Measurements from ENCODE around the gene NACC2.

The NACC2 gene

DNA sequence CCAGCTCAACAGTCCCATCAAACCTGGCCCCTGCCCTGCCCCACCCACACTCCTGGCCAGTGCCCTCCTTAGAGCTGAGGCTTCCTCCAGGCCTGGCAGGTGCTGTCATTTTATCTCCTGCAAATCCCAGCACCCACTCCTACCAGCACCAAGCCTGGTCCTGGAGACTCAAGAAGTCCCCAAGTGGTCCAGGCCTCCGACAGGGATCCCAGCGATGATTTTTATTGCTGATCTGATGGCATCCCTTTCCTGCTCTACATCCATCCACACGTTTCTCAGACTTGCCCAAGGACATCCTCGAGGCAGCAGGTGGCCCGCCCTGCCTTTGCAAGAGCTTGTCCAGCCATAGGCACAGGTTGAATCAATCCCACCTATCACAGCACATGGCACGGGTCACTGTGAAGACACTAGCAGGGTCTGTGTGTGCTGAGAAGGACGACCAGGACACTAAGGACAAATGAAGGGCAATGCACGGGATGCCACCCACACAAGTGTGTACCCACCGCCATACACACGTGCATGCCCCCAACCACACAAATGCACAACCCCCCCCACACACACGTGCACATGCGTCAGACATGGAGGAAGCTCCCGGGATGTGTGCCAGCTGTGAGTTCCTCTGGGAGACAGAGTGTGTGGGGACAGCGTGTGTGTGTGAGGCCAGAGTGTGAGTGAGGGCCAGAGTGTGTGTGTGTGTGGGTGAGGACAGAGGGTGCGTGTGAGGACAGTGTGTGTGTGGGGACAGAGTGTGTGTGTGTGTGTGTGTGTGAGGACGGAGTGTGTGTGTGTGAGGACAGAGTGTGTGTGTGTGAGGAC, 71.5 kb downstream of the NACC2 start:
- DNase-seq (ENCODE audit: low read depth in 2 of 2): no peak

DNA sequence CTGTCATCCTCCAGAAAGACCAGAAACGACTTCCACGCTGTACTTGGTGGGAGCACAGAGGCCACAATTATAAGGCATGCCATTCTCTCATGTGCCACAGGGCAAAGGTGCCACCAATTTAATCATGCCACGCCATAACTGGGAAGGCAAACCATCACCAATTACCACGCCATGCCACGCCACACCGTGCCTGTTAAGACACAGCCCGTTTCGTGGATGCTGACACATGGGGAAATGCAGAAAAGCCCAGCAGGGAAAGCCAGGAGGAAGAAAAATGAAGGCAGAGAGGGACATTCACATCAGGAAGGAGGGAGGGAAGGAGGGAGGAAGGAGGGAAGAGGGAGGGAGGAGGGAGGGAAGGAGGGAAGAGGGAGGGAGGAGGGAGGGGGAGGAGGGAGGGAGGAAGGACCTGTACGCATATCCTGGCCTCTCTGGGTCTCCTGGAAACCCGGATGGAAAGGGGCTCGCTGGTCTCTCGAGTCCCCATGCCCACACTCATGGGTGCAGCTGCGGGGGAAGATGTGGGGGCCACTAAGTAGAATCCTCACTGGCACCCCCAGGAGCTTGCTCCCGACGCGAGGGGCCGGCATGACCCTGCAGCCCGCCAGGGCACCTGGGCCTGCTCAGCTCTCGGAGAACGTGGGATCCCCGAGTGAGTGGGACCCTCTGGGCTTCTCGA, 72.2 kb downstream of the NACC2 start:
- DNase-seq (ENCODE audit: low read depth in 2 of 2): no peak

DNA sequence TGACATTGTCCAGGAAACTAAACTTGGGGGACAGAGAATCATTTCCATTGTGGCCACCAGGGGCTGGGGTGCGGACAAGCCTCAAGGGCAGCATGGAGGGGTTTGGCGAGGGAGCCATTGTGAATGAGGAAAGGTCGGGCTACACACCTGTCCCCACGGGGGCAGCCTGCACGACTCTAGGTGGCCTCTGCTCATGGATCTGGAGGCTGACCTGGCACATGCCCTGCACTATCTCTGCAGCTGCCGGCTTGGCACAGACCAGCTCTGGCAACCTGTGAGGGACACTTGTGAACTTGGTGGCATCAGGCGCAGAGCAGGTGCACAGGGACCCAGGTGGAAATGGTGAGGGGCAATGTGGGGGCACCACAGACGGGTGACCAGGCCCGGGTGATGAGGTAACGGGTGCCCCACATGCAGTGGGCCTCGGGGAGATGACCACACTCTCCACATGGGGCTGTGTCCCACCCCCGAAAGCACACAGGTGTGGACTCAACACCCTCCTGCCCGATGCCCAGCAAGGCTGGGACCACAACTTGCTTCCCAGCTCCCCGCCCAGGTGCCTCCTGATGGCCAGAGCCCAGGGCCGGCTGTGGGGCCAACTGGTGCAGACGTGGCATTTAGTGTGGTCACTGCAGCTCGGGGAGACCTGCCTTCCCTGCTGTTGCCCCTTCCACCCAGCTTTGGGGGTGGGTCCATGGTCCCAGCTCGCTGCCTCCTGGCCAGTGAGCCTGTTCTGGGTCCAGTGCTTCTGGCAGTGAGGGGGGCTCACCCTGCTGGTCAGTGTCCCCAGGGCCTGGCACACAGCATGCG, 73.0 kb downstream of the NACC2 start:
- no peak for DNase-seq (ENCODE audit: low read depth in 2 of 2)

DNA sequence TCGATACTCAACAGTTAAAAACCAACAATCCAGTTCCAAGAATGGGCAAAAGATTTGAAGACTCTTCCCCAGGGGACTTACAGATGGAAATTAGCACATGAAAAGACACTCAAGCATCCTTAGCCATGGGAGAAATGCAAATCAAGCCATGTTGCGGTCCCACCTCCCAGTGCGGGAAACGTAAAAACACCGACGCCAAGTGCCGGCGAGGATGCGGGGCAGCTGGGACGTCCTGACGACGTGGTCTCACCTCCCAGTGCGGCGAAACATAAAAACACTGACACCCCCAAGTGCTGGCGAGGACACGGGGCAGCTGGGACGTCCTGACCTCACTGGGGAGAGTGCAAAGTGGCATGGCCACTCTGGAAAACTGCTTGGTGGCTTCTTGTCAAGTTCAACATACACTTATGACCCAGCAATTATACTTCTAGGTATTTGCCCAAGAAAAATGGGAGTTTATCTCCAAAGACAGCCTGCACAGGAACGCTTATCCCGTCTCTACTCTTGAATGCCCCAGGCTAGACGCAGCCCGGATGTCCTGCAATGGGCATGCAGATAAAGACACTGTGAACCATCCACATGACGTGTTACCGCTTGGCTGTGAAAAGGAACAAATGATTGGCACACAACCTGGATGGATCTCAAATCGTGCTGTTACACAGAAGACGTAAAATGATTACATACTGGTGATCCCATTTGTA, 73.8 kb downstream of the NACC2 start:
- DNase-seq (ENCODE audit: low read depth in 2 of 2): no peak

DNA sequence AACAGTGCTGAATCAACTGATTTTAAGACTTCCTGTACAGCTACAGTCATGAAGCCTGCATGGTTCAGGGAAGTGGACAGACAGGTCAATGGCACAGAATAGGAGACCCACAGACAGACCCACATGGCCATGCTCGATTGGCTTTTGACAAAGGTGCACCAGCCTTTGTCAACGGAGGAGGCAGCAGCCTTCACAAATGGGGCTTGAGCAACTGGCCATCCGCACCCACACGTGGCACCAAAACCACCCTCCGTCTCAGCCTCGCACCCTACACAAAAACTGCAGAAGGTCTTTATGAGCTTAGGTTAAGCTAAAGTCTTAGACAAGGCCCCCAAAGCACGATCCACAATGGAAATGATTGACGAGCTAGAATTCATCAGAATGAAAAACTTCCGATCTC, 74.4 kb downstream of the NACC2 start:
- no peak for DNase-seq (ENCODE audit: low read depth in 2 of 2)

DNA sequence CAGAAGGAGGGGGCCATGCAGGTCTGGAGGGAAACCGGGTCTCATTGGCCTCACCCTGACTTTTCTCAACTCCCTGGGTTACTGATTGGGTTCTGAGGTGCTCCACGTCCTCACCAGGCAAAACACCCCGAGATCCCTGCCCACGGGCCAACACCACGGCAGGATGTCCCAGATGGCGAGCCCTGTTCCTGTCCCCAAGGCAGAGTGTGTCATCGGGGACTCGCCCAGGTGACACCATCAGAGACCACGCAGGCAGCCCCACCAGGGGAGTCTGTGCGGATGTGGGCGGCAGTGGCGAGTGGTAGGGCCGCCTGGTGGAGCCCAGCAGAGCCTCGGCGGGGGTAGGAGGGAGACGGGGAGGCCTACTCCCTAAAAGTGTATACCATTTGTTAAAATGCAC, 74.9 kb downstream of the NACC2 start:
- DNase-seq (ENCODE audit: low read depth in 2 of 2): no peak

DNA sequence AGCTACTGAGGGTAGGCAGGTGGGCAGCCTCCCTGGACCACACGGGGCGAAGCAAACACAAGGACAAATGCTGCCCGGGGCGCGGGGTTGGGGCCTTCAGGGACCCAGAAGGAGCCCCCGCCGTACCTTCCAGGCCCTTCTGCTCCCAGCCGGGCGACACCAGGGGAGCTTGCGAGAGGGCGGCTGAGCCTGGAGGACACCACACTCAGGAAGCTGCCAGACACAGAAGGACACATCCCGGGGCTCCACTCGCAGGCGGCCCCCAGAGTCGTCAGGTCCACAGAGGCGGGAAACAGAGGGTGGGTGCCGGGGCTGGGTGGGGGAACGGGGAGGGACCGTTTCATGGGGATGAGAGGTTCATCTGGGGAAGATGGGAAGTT, 75.4 kb downstream of the NACC2 start:
- DNase-seq (ENCODE audit: low read depth in 2 of 2): no peak

DNA sequence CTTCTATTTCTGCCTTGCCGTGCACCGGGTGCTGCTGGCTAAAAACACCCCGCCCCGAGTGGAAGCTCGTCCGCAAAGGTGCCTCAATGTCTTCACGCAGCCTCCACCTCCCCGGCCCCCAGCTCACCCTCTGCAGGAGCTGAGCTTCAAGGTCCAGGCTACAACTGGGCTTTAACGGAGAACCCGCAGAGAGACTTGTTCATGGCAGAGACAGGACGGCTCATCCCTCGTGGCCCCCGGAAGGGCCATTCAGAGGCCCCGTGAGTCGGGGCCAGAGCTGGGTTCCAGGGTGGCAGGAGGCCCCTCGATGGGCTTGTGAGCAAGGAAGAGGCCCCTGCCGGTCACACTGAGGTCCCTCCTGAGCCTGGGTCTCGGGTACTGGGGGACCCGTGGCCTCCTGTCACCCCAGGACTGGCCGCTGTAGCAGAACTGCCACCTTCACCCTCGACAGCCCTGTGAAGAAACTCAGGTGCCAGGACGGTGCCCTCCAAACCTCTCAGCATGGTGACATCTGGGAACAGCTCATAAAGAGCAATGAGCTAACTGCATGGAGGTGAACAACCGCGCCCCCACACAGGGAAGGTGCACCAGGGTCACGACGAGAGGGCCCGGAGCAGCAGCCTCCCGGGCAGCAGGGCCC, 75.9 kb downstream of the NACC2 start:
- no peak for DNase-seq (ENCODE audit: low read depth in 2 of 2)

DNA sequence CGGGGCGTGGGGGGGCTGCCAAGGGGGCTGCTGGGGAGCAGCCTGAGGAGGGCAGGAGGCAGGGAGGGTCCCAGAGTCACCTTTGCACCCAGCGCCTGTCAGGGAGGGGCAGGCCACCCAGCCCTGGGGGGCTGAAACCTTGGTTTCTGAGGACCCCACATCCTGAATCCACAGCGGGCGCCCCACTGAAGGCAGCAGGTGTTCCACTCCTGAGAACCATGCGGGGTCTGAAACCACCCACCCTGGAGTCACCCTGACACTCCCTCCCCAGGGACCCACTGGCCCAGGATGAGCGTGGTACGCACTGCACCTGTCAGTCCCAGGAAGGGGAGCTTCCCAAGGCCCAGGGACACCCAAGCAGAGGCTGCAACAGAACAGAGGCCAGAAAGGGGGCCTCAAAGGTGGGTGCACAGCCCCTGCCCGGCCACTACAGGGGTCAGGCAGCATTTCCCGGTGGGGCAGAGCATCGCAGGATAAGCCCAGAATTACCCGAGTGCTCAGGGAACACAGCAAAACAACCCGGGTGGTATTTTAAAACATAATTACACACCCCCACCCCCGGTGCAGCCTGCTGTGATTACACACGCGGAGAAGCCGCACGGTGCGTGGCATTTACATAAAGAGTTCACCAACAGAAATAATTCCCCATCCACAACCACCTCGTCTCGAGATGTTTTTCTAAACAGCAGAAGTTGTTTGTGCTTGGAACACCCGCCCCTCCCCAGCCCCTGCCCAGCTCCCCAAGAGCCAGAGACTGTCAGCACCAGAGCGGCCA, 76.6 kb downstream of the NACC2 start:
- no peak for DNase-seq (ENCODE audit: low read depth in 2 of 2)

DNA sequence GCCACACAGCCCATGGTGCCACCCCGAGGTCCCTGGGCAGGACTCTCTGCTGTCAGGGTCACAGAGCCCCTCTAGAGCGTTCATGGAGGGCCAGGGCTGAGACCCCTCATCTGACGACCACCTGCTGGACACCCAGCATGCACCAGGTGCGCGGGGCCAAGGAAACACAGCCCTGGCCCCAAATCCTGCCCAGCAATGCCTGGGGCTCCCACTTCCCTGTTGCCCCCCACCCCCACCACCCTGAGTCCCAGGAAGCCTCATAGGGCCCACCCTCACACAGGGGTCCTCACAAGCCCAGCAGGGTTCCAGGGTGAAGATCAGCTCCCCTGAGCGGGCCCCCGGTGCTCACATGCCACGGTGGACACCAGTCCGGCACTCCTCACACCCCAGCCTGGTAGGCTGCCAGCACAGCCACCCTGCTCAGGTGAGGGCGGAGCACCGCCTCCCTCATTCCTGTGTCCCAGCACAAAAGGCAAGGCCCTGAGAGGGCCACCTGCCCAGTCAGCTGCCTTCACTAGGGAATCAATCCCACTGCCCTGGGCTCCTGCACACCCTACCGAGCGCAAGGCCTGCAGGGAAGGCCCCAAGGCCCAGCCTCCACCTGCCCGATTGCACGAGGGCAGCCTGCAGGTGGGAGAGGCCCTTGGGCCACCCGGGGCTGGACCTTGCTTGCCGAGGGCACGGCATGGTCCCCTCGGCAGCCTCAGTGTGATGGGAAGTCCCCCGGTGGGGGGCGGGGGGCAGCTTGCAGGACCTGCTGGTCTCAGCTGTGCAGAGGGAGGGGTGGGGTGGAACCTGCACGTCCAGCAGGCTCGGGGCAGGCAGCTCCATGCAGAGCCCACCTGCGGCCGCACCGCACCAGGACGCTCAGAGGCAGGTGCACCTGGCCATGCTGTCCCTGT, 77.5 kb downstream of the NACC2 start:
- DNase-seq (ENCODE audit: low read depth in 2 of 2): no peak

DNA sequence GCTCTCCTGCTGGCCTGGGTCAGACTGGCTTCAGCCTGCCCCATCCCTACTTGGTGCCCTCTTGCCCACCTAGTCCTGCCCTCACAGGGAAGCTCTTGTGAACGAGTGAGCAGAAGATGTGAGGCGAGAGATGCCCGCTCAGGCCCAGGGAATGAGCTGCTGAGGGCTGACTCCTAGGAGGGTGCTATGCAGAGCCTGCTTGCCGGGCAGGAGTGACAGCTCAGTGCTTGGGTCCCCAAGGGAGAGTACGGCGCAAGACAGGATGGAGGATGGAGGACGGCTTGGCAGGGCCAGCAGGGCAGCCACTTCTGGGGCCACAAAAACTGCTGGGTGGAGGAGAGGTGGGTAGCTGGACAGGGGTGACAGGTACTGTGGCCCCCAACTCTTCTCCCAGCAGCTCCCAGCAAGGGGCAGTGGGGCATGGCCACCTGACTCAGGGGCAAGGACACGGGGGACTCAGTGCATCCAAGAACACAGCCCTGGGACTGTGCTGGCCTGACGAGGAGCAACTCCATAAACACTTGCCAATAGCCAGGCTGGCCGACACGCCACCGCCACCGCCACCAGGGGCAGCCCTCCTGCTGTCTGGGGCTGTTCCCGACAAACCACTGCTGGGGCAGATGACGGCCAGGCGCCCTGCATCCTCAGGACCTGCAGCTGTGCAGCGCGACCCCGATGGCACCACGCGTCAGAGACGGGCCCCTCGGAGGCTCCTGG, 78.4 kb downstream of the NACC2 start:
- DNase-seq (ENCODE audit: low read depth in 2 of 2): no peak

DNA sequence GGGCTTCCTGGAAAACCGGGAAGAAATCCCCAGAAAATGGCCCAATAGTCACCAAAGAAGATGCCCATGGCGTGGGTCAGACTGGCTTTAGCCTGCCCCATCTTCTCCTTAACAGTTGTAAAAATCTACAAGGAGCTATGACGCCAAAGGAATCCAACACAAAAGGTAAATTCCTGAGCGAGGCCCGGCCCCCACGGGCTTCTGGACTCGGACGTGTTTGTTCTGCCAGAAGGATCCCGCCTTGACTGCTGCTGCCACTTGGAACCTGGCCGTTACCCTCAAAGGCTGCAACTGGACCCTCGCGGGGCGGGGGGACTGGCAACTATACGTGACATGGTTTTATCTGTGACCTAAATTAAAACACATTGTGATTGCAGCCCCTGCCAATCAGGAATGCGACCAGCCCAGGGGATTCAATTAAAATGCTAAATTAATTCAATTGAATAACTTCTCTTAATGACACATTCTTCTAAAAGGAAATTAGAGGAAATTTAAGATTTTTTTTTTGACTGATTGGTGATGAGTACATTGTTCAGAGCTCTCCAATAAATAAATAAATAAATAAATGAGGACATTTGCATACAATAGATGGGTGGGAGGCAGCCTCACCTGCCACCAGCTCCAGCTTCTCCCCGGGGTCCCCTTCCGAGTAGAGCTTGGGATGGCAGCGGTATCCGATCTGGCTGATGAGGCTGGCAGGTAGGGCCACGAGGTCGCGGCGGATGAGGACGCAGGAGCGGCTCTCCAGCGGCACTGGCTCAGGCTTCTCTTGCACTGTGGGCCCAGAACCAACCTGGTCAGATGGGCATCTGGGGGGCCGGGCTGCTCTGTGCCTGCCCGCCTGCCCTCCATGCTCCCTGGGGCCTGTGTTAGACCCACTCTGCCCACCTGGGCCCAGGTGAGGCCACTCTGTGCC, 79.2 kb downstream of the NACC2 start:
- DNase-seq (ENCODE audit: low read depth in 2 of 2): no peak

DNA sequence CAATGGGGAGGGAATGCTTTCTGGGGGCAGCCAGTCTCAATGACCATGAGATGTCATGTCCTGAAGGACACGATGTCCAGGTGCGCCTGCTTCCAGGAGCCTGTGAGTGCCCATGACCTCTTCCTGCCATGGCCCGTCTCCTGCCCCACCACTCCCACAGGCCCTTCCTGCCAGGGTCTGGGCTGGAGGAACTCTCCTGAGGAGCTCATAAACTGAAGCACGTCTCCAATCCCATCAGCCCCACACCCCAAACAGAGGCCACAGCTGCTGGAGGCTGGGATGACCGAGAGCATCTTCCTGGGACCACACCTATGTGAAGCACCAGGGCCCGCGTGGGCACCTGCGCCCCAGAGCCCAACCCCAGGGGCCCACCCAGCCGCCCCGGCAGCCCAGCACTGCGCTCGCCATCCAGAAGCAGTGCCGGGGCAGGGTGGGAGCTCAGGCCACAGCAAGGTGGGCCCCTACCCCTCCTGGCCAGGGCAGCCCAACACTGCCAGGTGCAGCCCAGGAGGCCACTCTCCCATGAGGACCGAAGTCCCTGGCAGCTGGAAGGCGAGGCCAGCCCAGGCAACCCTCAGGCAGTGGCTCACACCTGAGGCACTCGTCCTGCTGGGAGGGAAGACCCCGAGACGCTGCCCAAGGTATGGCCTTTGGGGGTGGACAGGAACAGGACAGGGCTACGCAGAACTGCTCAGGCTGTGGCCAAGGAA, 80.0 kb downstream of the NACC2 start:
- DNase-seq (ENCODE audit: low read depth in 2 of 2): no peak

DNA sequence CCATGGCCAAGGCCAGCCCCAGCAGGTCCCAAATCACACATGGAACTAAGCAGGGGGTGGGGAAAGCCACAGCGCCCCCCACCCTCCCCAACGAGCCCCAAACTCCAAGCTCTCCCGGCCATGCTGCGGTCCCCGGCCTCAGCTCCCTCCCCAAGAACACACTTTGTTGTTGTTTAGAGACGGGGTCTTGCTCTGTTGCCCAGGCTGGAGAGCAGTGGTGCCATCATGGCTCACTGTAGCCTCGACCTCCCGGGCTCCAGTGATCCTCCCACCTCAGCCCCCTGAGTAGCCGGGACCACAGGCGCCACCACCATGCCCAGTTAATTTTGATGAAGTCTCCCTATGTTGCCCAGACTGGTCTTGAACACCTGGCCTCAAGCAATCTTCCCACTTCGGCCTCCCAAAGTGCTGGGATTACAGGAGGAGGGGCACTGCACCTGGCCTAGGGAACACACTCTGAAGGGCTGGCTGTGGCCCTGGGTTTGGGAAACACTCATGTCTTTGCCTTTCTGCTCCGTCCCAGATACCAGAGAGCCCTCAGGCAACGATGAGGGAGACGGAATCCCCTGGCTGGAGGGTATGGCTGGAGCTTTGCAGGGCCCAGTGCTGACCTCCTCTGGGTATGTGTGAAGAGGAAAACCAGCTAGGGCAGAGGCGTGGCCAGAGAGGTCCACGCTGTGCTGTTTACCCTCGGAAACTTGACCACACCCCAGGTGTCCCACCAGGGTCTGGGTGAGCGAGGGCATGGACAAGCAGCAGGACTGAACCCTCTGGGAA, 80.8 kb downstream of the NACC2 start:
- no peak for DNase-seq (ENCODE audit: low read depth in 2 of 2)

DNA sequence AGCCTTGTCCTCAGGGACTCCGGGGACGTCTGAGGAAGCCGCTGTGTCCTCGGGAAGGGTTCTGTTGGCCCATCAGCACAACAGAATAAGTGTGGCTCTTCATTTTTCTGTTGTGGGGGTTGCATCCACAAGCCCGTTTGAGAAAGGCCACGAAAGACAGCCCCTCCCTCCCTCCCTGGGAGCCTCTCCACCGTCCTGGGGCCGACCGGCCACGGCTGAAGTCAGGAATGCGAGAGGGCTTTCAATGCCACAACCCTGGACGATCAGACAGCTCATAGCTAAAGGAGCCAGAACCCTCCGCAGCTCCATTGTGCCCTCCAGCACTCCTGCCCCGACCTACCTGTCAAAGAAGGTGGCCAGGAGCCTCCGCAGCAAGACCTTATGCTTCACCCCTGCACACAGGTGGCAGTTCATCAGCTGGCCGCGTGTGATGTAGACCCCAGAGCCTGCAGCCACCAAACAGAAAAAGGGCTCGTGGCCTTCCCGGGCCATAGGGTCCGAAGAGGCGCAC, 81.5 kb downstream of the NACC2 start:
- no peak for DNase-seq (ENCODE audit: low read depth in 2 of 2)

DNA sequence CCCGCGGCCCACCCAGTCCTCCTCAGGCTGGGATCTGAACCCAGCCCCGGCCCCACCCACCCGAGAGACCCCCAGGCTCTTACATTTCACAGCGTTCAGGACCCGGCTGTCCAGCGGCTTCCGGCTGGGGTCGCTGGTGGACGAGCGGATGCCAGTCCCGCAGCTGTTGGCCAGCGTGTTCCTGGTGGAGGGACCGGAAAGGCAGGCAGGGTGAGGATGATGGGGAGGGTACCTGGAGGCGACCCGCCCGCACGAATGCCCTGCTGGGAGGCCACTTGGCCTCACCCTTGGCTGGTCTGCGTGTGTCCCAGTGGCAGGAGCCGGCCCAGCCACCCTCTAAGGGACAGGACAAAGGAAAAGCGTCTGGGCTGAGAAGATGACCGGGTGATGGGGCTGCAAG, 82.0 kb downstream of the NACC2 start:
- no peak for DNase-seq (ENCODE audit: low read depth in 2 of 2)
